NCI-H1694 treated with DMSO at 0.1 percent for 48 hours (cell line): Measurements from ENCODE around the gene SLC30A4.
A peak's percentile ranks its signal among the peaks of the same experiment; 100 is the strongest.
"Not testable (repeated sequence)": the region's sequence is repeated elsewhere in the genome, so short reads cannot be mapped to it uniquely, and the experiment has no call there.

Experiments used
- DNase-seq: peaks from one replicate; lab custom pipeline; 2025; lab: John Stamatoyannopoulos, UW

Gene SLC30A4

GRCh38 chr15:45507143-45507542 lies 15.4 kb downstream of the SLC30A4 start:
- not testable (repeated sequence) for DNase-seq

- DNase-seq, result no peak
These were observed 23.1 kb downstream of the SLC30A4 start for GRCh38 chr15:45499426-45499825.

- DNase-seq, result no peak
These were observed 23.9 kb downstream of the SLC30A4 start for GRCh38 chr15:45498701-45499100.

- no peak for DNase-seq
These were observed 25.3 kb downstream of the SLC30A4 start for GRCh38 chr15:45497261-45497660.

GRCh38 chr15:45496658-45497057 lies 25.9 kb downstream of the SLC30A4 start:
- DNase-seq, result no peak

- no peak for DNase-seq
These were observed 27.0 kb downstream of the SLC30A4 start for GRCh38 chr15:45495588-45495987.

GRCh38 chr15:45489690-45490238 lies 32.8 kb downstream of the SLC30A4 start:
- no peak for DNase-seq

GRCh38 chr15:45486317-45486716 lies 36.2 kb downstream of the SLC30A4 start:
- no peak for DNase-seq

GRCh38 chr15:45481135-45481534 lies 41.4 kb downstream of the SLC30A4 start:
- DNase-seq, result no peak

- DNase-seq, result no peak
These were observed 46.1 kb downstream of the SLC30A4 start for GRCh38 chr15:45476410-45476809.

- no peak for DNase-seq
These were observed 47.8 kb downstream of the SLC30A4 start for GRCh38 chr15:45474799-45475198.

GRCh38 chr15:45473068-45473467 lies 49.5 kb downstream of the SLC30A4 start:
- DNase-seq, result no peak

GRCh38 chr15:45471151-45471550 lies 51.4 kb downstream of the SLC30A4 start:
- no peak for DNase-seq

- DNase-seq, result no peak
These were observed 53.1 kb downstream of the SLC30A4 start for GRCh38 chr15:45469441-45469840.

GRCh38 chr15:45469027-45469426 lies 53.5 kb downstream of the SLC30A4 start:
- DNase-seq, result no peak

- DNase-seq, result no peak
These were observed 54.3 kb downstream of the SLC30A4 start for GRCh38 chr15:45468294-45468693.

- peak; percentile 35 for DNase-seq
These were observed 63.7 kb downstream of the SLC30A4 start for GRCh38 chr15:45458746-45459403.

GRCh38 chr15:45457641-45458539 lies 64.7 kb downstream of the SLC30A4 start:
- DNase-seq, result peak; percentile 79

GRCh38 chr15:45457220-45457619 lies 65.3 kb downstream of the SLC30A4 start:
- no peak for DNase-seq

- no peak for DNase-seq
These were observed 66.1 kb downstream of the SLC30A4 start for GRCh38 chr15:45456212-45457106.

- no peak for DNase-seq
These were observed 67.7 kb downstream of the SLC30A4 start for GRCh38 chr15:45454814-45455213.

- DNase-seq, result no peak
These were observed 71.3 kb downstream of the SLC30A4 start for GRCh38 chr15:45451265-45451664.
